ENCODE data around the gene BCR. TPM values are rescaled to one million over a fixed set of nuclear protein-coding genes. Genes with fewer than 3 reads are reported as not detected.

Gene BCR
- total RNA-seq, 4 donors from 2014 or later = 38.7 to 50.0 (median 47.5) TPM

- Histone ChIP-seq H3K4me3 (no peak overlapping the region), H3K27me3 (no peaks in the 10 kb centered on the region), H3K27ac (no peak overlapping the region), H3K4me1 (peaks cover 0 to 20% (median 0%) of the 10 kb centered on the region in 3 donors), H3K36me3 (peaks cover 0 to 18% (median 0%) of the 10 kb centered on the region in 3 donors), H3K9me3 (no peaks in the 10 kb centered on the region)
- WGBS, 2 donors = 60 to 70% methylated on average over 6 of the region's 8 CpGs
- no peak for DNase-seq
- no peak for TF ChIP-seq POLR2A (IDR thresholded peaks at IDR 0.05)
- TF ChIP-seq CTCF (IDR thresholded peaks at IDR 0.05) = no peak
- intact Hi-C loops (cut with DNase I) = no loop called here
Observed at GRCh38 chr22:23156286-23156685, 24.0 kb upstream of the BCR start.

- no peak for DNase-seq
- Histone ChIP-seq H3K4me1 (peaks cover 0 to 16% (median 0%) of the 10 kb centered on the region in 3 donors), H3K4me3 (no peak overlapping the region), H3K36me3 (peaks cover 0 to 7% (median 0%) of the 10 kb centered on the region in 3 donors), H3K27me3 (no peaks in the 10 kb centered on the region), H3K27ac (no peak overlapping the region), H3K9me3 (no peaks in the 10 kb centered on the region)
- intact Hi-C loops (cut with DNase I) = no loop called here
- no peak for TF ChIP-seq CTCF (IDR thresholded peaks at IDR 0.05)
- no peak for TF ChIP-seq POLR2A (IDR thresholded peaks at IDR 0.05)
- 76 to 87% methylated on average over 13 to 14 of the region's 22 CpGs for WGBS, 2 donors
Observed at GRCh38 chr22:23157560-23158515, 22.5 kb upstream of the BCR start.

- 72 to 100% methylated on average over 4 to 5 of the region's 14 CpGs for WGBS, 2 donors
- no peak for TF ChIP-seq CTCF (IDR thresholded peaks at IDR 0.05)
- TF ChIP-seq POLR2A (IDR thresholded peaks at IDR 0.05) = no peak
- intact Hi-C loops (cut with DNase I) = no loop called here
- Histone ChIP-seq H3K36me3 (peaks cover 0 to 7% (median 0%) of the 10 kb centered on the region in 3 donors), H3K4me1 (peaks cover 0 to 17% (median 4%) of the 10 kb centered on the region in 3 donors), H3K27me3 (no peaks in the 10 kb centered on the region), H3K4me3 (no peak overlapping the region), H3K27ac (no peak overlapping the region), H3K9me3 (no peaks in the 10 kb centered on the region)
- DNase-seq = no peak
Observed at GRCh38 chr22:23158516-23159290, 21.6 kb upstream of the BCR start.

- intact Hi-C loops (cut with DNase I) = no loop called here
- Histone ChIP-seq H3K36me3 (peaks cover 0 to 1% (median 0%) of the 10 kb centered on the region in 3 donors), H3K27ac (no peak overlapping the region), H3K27me3 (no peaks in the 10 kb centered on the region), H3K4me1 (peaks cover 0 to 22% (median 8%) of the 10 kb centered on the region in 3 donors), H3K9me3 (no peaks in the 10 kb centered on the region), H3K4me3 (no peak overlapping the region)
- TF ChIP-seq CTCF (IDR thresholded peaks at IDR 0.05) (no peak), POLR2A (IDR thresholded peaks at IDR 0.05) (no peak)
- 87 to 89% methylated on average over 3 of the region's 6 CpGs for WGBS, 2 donors
- no peak for DNase-seq
Observed at GRCh38 chr22:23159291-23159630, 21.0 kb upstream of the BCR start.

- Histone ChIP-seq H3K27ac (no peak overlapping the region), H3K4me1 (peaks cover 0 to 22% (median 8%) of the 10 kb centered on the region in 3 donors), H3K27me3 (no peaks in the 10 kb centered on the region), H3K4me3 (no peak overlapping the region), H3K36me3 (no peaks in the 10 kb centered on the region), H3K9me3 (no peaks in the 10 kb centered on the region)
- no peak for TF ChIP-seq CTCF (IDR thresholded peaks at IDR 0.05)
- DNase-seq = no peak
- 100% methylated on average over 3 of the region's 4 CpGs; no CpG with 5 or more reads in 1 of the 2 donors for WGBS, 2 donors
- intact Hi-C loops (cut with DNase I) = no loop called here
Observed at GRCh38 chr22:23161029-23161428, 19.3 kb upstream of the BCR start.
